Muscle layer of duodenum (tissue), 2 donors: ENCODE data around the gene MACROD1.

Source experiments
- H3K27ac ChIP-seq: one replicate; pipeline ENCODE4 v1.7.0; 2013; ENCODE audit warnings: mild to moderate bottlenecking, low read length
- H3K27me3 ChIP-seq: one replicate; pipeline ENCODE4 v1.7.0; 2013; ENCODE audit warnings: low read depth, mild to moderate bottlenecking, control low read depth, low read length
- H3K36me3 ChIP-seq, 2 donors: one replicate each; pipeline ENCODE4 v1.7.0; 2013; ENCODE audit warnings: low read length in 2 of 2, control low read depth in 1 of 2, mild to moderate bottlenecking in 1 of 2; ENCODE audit not compliant: insufficient read depth in 2 of 2, control insufficient read depth in 1 of 2
- H3K4me1 ChIP-seq, 2 donors: one replicate each; pipeline ENCODE4 v1.7.0; 2013; ENCODE audit warnings: low read length in 2 of 2, mild to moderate bottlenecking in 2 of 2, control low read depth in 1 of 2, moderate library complexity in 1 of 2; ENCODE audit not compliant: insufficient read depth in 2 of 2, control insufficient read depth in 1 of 2
- H3K4me3 ChIP-seq, 2 donors: one replicate each; pipeline ENCODE4 v1.7.0; 2013; ENCODE audit warnings: low read length in 2 of 2, low read depth in 1 of 2, mild to moderate bottlenecking in 1 of 2
- H3K9me3 ChIP-seq, 2 donors: one replicate each; pipeline ENCODE4 v1.7.0; 2013; ENCODE audit warnings: low read length in 2 of 2, control low read depth in 1 of 2, mild to moderate bottlenecking in 1 of 2; ENCODE audit not compliant: control insufficient read depth in 1 of 2
- donor health status: healthy.

Gene MACROD1

GRCh38 chr11:64099436-64099835 lies 66.5 kb downstream of the MACROD1 start:
- H3K27ac ChIP-seq, result no peak overlapping the region
- no peak overlapping the region for H3K4me3 ChIP-seq
- no peaks in the 10 kb centered on the region for H3K9me3 ChIP-seq
- no peaks in the 10 kb centered on the region for H3K27me3 ChIP-seq
- H3K36me3 ChIP-seq, result no peaks in the 10 kb centered on the region
- peaks cover 0 to 26% of the 10 kb centered on the region in 2 donors for H3K4me1 ChIP-seq

GRCh38 chr11:64098318-64098831 lies 67.5 kb downstream of the MACROD1 start:
- H3K4me1 ChIP-seq, result peaks cover 0 to 26% of the 10 kb centered on the region in 2 donors
- no peak overlapping the region for H3K27ac ChIP-seq
- H3K27me3 ChIP-seq, result no peaks in the 10 kb centered on the region
- H3K36me3 ChIP-seq, result no peaks in the 10 kb centered on the region
- H3K9me3 ChIP-seq, result no peaks in the 10 kb centered on the region
- no peak overlapping the region for H3K4me3 ChIP-seq

GRCh38 chr11:64097468-64098317 lies 68.2 kb downstream of the MACROD1 start:
- no peak overlapping the region for H3K27ac ChIP-seq

GRCh38 chr11:64096835-64097234 lies 69.1 kb downstream of the MACROD1 start:
- Histone ChIP-seq H3K4me1 (peaks cover 0 to 26% of the 10 kb centered on the region in 2 donors), H3K27me3 (no peaks in the 10 kb centered on the region), H3K36me3 (no peaks in the 10 kb centered on the region), H3K4me3 (no peak overlapping the region), H3K9me3 (no peaks in the 10 kb centered on the region), H3K27ac (no peak overlapping the region)

More at GRCh38 chr11:64097468-64098317, 68.2 kb downstream of the MACROD1 start:
- no peak overlapping the region for H3K4me3 ChIP-seq
- no peaks in the 10 kb centered on the region for H3K9me3 ChIP-seq
- peaks cover 0 to 26% of the 10 kb centered on the region in 2 donors for H3K4me1 ChIP-seq
- H3K36me3 ChIP-seq, result no peaks in the 10 kb centered on the region
- no peaks in the 10 kb centered on the region for H3K27me3 ChIP-seq

- peaks cover 0 to 26% of the 10 kb centered on the region in 2 donors for H3K4me1 ChIP-seq
- H3K36me3 ChIP-seq, result no peaks in the 10 kb centered on the region
- no peaks in the 10 kb centered on the region for H3K27me3 ChIP-seq
- H3K4me3 ChIP-seq, result no peak overlapping the region
- H3K9me3 ChIP-seq, result no peaks in the 10 kb centered on the region
- no peak overlapping the region for H3K27ac ChIP-seq
Observed at GRCh38 chr11:64095949-64096348, 70.0 kb downstream of the MACROD1 start.

GRCh38 chr11:64095273-64095817 lies 70.6 kb downstream of the MACROD1 start:
- Histone ChIP-seq H3K27ac (no peak overlapping the region), H3K36me3 (no peaks in the 10 kb centered on the region), H3K4me3 (no peak overlapping the region), H3K4me1 (peaks cover 0 to 26% of the 10 kb centered on the region in 2 donors), H3K27me3 (no peaks in the 10 kb centered on the region), H3K9me3 (no peaks in the 10 kb centered on the region)

- no peak overlapping the region for H3K27ac ChIP-seq
- H3K9me3 ChIP-seq, result no peaks in the 10 kb centered on the region
- H3K36me3 ChIP-seq, result no peaks in the 10 kb centered on the region
- peaks cover 0 to 26% of the 10 kb centered on the region in 2 donors for H3K4me1 ChIP-seq
- no peak overlapping the region for H3K4me3 ChIP-seq
- no peaks in the 10 kb centered on the region for H3K27me3 ChIP-seq
Observed at GRCh38 chr11:64094463-64095260, 71.3 kb downstream of the MACROD1 start.

GRCh38 chr11:64093233-64094039 lies 72.5 kb downstream of the MACROD1 start:
- H3K36me3 ChIP-seq, result no peaks in the 10 kb centered on the region
- H3K4me1 ChIP-seq, result peaks cover 0 to 37% of the 10 kb centered on the region in 2 donors
- no peaks in the 10 kb centered on the region for H3K9me3 ChIP-seq
- H3K27ac ChIP-seq, result no peak overlapping the region
- H3K4me3 ChIP-seq, result no peak overlapping the region
- no peaks in the 10 kb centered on the region for H3K27me3 ChIP-seq

- Histone ChIP-seq H3K4me3 (no peak overlapping the region), H3K36me3 (no peaks in the 10 kb centered on the region), H3K27me3 (no peaks in the 10 kb centered on the region), H3K27ac (no peak overlapping the region), H3K4me1 (peaks cover 0 to 34% of the 10 kb centered on the region in 2 donors), H3K9me3 (no peaks in the 10 kb centered on the region)
Observed at GRCh38 chr11:64092761-64093136, 73.2 kb downstream of the MACROD1 start.

- no peak overlapping the region for H3K4me3 ChIP-seq
- no peaks in the 10 kb centered on the region for H3K27me3 ChIP-seq
- no peaks in the 10 kb centered on the region for H3K9me3 ChIP-seq
- H3K4me1 ChIP-seq, result peaks cover 0 to 34% of the 10 kb centered on the region in 2 donors
- no peak overlapping the region for H3K27ac ChIP-seq
- H3K36me3 ChIP-seq, result no peaks in the 10 kb centered on the region
Observed at GRCh38 chr11:64092111-64092760, 73.7 kb downstream of the MACROD1 start.
